NCI-H748 (cell line): ENCODE results near the gene GRIK3.

Source experiments
- DNase-seq: peaks from one replicate; lab custom pipeline; 2025; ENCODE audit not compliant: unreplicated experiment; lab: John Stamatoyannopoulos, UW

Gene GRIK3

GRCh38 chr1:36835696-36836095 lies 198.6 kb downstream of the GRIK3 start:
- no peak for DNase-seq

GRCh38 chr1:36835017-36835695 lies 199.2 kb downstream of the GRIK3 start:
- no peak for DNase-seq

- DNase-seq = no peak
Measured at GRCh38 chr1:36834586-36834985, 199.7 kb downstream of the GRIK3 start.

GRCh38 chr1:36831186-36831810 lies 203.0 kb downstream of the GRIK3 start:
- peak; percentile 6 for DNase-seq

GRCh38 chr1:36829961-36830360 lies 204.4 kb downstream of the GRIK3 start:
- DNase-seq = no peak

- DNase-seq = no peak
Measured at GRCh38 chr1:36829066-36829465, 205.2 kb downstream of the GRIK3 start.

- no peak for DNase-seq
Measured at GRCh38 chr1:36825226-36825625, 209.1 kb downstream of the GRIK3 start.

- no peak for DNase-seq
Measured at GRCh38 chr1:36824390-36824861, 209.9 kb downstream of the GRIK3 start.

- no peak for DNase-seq
Measured at GRCh38 chr1:36822648-36823047, 211.7 kb downstream of the GRIK3 start.

GRCh38 chr1:36821386-36821785 lies 212.9 kb downstream of the GRIK3 start:
- DNase-seq = no peak

GRCh38 chr1:36818771-36819170 lies 215.5 kb downstream of the GRIK3 start:
- no peak for DNase-seq

GRCh38 chr1:36816348-36816747 lies 218.0 kb downstream of the GRIK3 start:
- DNase-seq = no peak

- DNase-seq = no peak
Measured at GRCh38 chr1:36814774-36815173, 219.5 kb downstream of the GRIK3 start.

GRCh38 chr1:36814083-36814482 lies 220.2 kb downstream of the GRIK3 start:
- no peak for DNase-seq

GRCh38 chr1:36807262-36807661 lies 227.1 kb downstream of the GRIK3 start:
- DNase-seq = no peak

GRCh38 chr1:36805979-36806640 lies 228.2 kb downstream of the GRIK3 start:
- DNase-seq = no peak

GRCh38 chr1:36804669-36805314 lies 229.5 kb downstream of the GRIK3 start:
- no peak for DNase-seq

GRCh38 chr1:36803868-36804570 lies 230.3 kb downstream of the GRIK3 start:
- no peak for DNase-seq

GRCh38 chr1:36802018-36802417 lies 232.3 kb downstream of the GRIK3 start:
- no peak for DNase-seq

GRCh38 chr1:36797761-36798160 lies 236.6 kb downstream of the GRIK3 start:
- DNase-seq = no peak

- DNase-seq = no peak
Measured at GRCh38 chr1:36796733-36797132, 237.6 kb downstream of the GRIK3 start.
